HG03439 (cell line): ENCODE measurements around the gene PCK1.

Experiments used
- ATAC-seq: cut with Tn5 transposase; IDR thresholded peaks from one replicate; pipeline ENCODE4 v1.9.1; 2021; ENCODE audit warnings: mild to moderate bottlenecking, moderate library complexity; ENCODE audit not compliant: unreplicated experiment

Gene PCK1

DNA sequence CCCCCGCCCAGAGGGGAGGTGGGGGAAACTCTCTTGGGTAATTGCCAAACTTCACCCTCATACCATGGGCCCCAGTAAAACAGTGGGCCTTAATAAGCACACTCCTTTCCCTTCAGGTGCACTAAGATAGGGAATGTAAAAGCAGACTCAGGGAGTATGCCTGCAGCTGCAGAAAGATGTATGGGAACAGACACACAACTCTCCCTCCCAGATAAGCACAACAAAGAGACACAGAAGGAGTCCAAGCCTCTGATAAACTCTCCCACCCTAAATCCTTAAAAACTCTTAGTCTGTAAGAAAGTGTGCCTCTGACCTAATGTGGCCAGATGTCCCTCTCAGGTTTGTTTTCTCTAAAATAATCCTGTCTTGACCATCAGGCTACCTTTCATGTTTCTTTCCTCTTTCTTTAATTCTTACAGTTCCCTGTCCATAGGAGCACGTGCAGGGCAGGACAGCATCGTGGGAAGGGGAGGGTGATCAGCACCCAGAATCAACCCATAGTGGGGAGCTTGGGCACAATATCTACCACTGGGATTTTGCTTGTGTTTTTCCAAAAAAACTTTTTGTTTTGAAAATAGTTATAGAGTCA, 24.7 kb upstream of the PCK1 start:
- ATAC-seq, result no peak

DNA sequence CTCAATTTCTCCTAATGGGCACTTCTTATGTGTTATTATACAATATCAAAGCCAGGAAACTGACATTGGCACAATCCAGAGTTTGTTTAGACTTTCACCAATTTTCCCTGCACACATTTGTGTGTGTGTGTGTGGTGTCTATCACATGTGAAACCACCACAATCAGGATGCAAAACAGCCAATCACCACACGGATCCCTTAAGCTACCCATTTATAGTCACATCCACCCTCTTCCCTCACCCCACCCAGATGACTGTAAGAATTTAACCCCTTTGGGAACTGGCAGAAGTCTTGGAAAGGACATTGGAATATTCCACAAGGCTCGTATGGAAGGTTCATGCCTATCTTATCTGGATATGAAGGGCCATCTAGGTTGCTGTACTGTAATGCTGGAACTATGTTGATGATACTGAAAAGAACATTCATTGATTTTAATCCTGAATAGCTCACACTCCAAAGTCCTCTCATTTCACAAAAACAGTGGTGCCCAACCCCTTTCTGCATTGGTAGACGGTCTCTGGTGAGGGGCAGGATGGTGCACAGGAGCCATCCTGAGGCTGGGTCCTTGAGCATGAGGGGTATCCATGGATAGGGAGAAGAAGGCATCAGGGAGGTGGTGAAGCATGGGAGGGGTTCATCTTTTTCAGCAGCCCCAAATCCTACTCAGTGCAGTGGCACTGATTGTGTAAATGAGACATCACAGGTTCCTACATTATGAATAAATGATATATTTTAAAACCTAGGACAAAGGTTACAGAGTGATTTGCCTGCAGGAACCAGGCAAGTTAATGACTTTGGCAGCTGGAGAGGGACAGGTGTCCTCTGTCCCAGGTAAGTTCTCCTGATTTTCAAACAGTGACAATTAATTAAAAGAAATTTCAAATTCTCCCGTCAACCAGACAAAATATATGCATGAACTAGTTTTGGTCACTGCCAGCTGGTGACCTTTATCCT, 23.9 kb upstream of the PCK1 start:
- no peak for ATAC-seq

DNA sequence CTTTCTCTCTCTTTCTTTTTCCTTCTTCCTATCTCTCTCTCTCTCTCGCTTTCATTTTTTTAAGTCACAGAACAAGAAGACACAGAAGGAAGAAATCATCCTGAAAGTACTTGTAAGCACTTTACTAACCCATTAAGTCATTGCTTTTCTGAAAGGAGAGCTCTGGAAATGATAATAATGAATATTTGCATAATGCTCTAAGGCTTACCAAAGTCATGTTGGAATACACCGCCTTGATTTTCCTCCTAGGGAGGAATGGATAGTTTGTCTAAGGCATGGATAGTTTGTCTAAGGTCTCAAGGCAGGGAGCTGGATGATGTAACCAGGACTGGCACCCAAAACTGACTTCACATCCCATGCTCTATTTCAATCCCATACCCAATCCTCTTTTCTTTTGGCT, 23.1 kb upstream of the PCK1 start:
- ATAC-seq, result no peak

DNA sequence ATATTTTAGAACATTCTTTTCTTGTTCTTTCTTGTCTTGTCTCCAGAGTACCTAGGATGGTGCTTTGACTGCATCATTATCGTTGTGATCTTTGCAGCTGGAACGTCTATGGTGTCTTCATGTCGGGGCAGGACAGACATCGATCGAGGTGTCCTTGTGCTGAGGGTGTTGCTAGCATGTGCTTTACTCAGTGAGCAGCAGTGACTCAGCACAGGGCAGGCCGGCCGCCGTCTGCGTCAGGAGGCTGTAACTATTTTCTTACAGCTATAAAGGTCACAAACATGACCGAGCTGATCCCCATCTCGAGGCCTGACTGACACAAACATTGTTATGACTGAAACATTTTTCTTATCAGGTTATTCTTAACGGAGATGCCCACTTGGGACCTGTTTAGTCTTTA, 21.0 kb upstream of the PCK1 start:
- ATAC-seq, result no peak

DNA sequence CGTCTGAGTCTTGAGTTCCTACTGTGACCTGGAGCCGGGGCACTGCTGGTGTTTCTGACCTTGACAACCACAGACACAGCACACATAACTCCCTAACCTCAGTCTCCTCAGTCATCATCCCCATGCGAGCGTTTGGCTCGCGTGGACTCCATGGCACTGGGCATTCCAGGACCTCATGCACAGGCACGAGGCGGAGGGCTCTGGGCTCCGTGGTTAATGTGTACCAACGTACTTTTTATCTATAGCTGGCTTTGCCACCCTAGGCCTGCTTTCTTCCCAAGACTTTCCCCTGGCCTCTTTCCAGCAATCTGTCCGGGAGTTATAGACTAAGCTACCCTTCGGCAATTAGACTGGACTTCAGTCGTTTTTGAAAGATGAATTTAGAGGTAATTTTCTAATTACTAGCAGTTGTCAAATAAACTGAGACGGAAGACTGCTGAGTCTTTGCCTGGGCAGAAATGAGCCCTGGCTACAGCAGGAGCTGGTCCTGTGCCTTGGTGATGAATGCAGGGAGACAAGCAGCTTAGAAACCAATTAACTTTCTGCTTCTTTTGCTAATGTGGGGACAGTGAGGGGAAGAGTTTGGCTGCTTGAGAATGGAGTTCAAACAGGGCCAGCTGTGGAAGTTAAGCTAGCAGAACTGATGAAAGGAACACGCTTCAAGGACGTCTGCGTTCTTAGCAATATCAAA, 19.9 kb upstream of the PCK1 start:
- ATAC-seq, result no peak

DNA sequence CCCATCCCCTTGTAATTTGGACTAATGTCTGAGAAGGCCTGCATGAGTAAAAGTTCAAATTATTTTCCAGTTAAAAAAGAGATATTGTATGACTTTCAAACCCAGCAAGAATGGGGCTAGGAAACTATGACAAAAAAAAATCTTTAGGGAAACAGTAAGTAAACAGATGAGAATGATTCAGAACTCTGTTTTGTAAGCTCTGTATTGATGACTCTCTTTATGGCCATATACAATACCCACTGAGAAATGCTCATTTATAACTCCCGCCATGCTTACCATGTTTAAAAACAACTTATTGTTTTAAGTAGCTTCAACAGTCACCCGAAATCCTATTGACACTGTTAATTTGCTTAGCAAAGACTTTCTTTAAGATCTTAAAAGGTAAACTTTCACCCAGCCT, 17.2 kb upstream of the PCK1 start:
- no peak for ATAC-seq

DNA sequence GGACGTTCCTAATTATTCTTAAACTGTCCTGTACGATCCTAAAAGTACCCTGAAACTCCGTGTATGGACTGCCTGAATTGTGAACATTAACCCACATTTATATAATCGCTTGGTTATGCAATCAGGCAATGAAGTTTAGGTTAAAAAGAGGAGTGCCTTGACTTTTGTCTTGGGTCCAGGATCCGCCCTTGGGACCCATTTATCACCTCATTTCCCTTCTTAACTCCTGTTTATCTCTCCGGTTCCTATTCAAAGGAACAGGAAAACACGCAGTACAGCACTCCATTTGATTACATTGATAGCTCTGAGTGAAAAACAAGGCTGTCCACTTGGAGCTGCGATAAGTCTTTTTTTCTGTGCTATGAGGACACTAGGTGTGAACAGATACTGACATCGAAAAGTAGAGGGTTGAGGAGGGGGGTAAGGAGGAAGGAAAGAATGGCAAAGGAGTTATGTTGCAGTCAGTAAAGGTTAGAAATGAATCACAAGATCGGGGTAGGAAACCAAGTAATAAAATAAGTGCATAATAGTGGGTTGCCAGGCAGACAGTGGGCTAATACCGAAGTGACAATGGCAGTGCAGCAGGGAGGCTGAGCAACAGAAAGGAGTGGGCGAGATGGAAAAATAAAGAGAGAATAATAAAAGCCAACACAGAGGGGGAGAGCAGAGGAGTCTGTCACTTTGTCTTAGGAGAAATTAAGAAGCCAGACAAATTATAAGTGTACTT, 15.9 kb upstream of the PCK1 start:
- no peak for ATAC-seq

DNA sequence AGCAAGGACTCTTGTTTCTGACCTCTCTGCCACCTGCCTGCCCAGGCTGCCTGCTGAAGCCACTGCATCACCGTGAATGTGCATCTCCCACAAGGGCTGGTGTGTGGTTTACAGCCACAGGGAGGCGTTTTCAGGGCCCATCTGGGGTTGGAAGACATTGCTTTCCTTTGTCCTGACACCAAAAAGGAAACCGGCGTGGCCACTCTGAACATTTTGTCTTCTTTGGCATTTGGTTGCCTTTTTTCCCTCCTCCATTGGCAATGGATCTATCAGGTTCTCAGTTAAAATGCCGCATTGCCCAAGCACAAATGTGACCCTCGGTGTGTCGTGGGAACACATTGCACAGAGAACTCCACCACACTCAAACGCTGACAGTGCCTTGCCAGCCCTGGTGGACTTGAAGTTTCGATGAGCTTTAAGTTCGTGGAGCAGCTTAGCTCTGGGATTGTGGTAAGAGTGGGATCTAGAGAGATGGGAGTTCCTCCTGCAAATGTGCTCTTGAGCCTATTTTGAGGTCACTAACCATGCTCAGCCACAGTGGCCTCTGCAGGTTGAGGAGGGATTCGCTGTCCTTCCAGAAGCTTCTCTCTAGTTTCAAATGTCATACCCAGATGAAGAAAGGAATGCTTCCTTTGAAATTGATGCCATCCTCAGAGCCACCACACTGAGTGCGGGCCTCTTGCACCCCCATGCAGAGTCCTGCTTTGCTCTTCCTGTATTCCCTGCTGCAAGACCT, 14.8 kb upstream of the PCK1 start:
- no peak for ATAC-seq

DNA sequence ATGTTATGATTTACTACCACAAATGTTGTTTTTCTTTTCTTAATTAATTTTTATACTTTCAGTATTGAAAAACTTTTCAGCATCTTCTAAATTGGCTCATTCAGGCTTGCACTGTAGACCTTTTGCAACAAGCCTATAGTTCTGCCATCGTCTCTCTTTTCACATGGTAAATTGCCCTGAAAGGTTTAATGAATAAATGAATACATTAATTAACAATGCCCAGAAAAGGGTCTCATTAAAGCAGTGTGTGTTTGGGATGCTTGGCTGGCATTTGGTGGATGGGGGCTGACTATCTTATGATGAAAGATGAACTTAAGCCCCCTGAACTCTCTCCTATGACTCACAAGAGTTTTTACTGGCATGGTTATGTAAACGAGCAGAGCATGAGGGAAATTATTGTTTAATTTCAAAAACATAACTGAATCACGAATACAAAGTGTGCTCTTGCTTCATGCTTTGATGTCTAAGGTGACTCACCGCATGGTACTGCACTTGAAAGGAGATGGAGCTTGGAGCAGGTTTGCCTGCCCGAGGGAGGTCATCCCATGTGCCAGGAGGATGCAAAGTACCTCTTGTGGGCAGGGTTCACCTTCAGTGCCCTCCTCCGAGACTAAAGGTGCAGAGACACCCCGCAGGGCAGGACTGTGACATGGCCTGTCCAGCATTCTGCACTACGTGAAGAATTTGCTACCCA, 13.8 kb upstream of the PCK1 start:
- ATAC-seq, result no peak

- ATAC-seq, result no peak
Measured at GRCh38 chr20:57548177-57549058, 12.5 kb upstream of the PCK1 start.

- no peak for ATAC-seq
Measured at GRCh38 chr20:57552471-57552870, 8.4 kb upstream of the PCK1 start.

DNA sequence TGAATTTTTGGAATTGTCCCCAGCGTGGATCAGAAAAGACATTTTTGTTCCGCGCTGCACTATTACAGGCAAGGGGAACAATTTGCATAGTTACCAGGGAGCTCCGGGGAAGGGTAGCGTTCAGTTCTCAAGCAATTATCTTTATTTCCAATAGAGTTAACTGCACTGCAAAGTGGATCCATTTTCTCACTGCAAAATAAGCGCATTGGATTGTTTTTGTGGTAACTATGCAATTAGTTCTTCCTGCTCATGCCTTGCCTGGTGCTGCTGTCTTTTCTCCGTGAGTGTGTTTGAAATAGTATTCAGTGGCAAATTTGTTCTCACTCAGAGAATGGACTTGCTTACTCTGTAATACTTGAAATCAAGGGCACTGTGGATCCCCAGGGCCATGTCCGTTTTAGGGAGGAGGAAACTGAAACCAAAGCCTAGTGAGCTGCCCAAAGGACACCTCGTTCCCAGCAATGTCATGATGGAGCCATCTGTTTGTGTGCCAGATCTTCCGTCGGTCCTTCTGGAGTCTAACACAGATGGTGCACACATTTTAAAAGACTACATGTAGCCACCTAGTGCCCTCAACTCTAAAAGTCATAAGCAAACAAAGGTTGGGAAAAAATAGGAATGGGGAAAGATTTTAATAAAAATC, 7.4 kb upstream of the PCK1 start:
- no peak for ATAC-seq

DNA sequence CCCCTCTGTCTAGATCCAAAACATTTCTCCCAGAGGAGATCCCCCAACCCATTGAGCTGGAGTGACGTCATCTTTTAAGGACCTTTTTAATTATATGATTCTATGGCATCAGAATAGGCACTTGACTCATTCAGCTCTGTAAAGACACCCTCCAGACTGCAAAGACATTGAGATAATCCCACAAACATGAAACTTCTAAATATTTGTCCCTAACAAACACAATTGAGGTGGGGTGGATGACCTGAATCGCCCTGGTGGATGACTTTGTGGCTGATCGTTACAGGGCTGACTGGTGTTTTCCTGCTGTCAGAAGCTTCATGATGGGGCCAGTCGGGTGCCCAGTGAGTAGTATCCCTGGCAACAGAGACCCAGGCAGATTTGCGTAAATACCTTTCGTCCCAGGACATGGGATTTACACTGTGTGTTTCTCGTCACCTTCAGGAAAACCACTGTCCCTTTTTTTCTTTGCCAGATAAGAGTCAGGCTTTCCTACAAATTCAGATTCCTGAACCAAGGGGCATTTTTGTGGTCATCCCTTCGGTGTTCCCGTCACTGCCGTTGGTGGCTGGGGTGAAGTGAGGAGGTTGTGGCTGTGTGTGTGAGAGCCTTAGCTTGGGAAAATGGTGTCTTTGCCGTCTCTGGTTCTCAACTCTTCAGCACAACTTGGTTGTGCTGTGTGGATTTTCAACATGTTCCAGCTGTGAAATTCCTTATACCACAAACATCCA, 5.3 kb upstream of the PCK1 start:
- no peak for ATAC-seq

DNA sequence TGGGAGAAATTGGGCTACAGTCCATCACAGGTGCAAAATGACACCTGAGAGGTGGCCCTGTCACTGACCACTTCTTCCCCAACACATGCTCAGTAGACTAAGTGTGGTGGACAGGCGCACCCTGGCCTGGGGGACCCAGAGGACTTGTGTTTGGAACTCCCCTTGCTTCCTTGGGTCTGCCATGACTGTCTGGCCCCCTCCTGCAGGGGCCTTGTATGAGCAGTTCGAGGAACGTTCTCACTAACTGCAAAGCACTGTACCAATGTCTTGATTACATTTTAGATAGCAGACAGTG, 4.0 kb upstream of the PCK1 start:
- no peak for ATAC-seq

DNA sequence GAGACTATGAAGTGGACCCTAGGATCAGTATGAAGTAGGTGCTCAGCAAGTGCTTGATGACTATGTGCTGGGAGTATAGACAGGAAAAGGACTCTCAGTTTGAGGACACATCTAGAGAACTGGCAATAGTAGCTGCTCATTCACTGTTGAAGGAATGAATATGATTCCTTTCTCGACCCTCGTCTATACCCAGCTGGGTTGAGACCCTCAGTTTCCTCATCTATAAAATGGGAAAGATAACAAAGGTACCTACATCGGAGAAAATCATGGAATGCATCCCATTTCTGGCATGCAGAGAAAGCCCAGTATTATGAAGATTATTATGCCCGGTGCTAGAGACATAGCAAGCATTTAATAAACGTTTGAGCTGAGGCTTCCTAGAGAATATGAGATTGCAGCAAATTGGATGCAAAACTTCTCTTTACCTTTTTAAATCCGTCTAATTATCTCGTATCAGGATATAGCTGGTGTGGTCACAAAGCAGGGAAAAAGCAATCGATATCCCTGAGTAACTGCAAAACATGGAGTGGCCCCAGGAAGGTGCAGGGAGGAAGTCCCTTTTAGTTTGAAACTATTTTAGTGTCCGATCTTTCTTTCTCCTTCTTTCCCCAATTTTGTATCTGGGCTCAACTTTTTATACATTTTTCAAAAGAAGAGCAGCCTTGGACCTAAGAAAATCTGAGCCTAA, 2.8 kb upstream of the PCK1 start:
- no peak for ATAC-seq

GRCh38 chr20:57558614-57559288, 2.2 kb upstream of the PCK1 start:
- no peak for ATAC-seq

DNA sequence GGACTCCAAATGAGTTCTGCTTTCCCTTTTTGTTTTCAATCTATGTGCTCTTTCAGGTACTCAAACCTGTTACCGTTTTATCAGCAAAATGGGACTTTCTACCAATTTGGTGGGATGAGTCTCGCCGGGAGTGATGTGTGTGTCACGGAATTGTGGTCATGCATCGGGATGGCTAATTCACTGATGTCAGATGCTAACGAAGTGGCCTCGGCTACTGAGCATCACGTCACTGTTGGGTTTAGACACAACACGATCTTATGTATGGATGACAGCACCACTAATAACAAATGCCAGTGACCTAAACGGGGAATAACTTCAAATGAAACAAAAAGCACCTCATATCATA, 1.6 kb upstream of the PCK1 start:
- ATAC-seq, result no peak
